NCI-H460 (cell line): ENCODE results near the gene PIGO. TPM values are rescaled to one million over a fixed set of nuclear protein-coding genes. Genes with fewer than 3 reads are reported as not detected.

ENCODE experiments used
- small RNA-seq, 2 experiments: library from RNA; depleted of rRNA; stranded (forward); fragments of <200 nt; gene quantifications; one replicate each; pipeline ENCODE3, GENCODE V24; 2014
- total RNA-seq: library from RNA; depleted of rRNA; stranded (reverse); fragments of >200 nt; shearing (Covaris generic); gene quantifications from 2 replicates; pipeline ENCODE4 v1.2.3, GENCODE V29; 2014; rRNA removed

The PIGO gene
- total RNA-seq, 1 experiment from 2014 or later, result 33.9 TPM

Small RNA genes within 50 kb of the gene (small RNA-seq; reads per million reads assigned to genes)
- gene RN7SL338P, result 0 reads per million in 2 experiments

Other genes starting within 250 kb of the PIGO start
- not detected in 2 replicates for gene PHF24, start 138.3 kb downstream of the PIGO start, total RNA-seq
- gene DNAJB5, start 106.8 kb downstream of the PIGO start, total RNA-seq, result 0.17 and 0.27 TPM in 2 replicates
- 161 and 163 TPM in 2 replicates for gene VCP, start 24.0 kb downstream of the PIGO start, total RNA-seq
- 22.6 and 25.5 TPM in 2 replicates for gene FANCG, start 16.6 kb downstream of the PIGO start, total RNA-seq
- gene STOML2, start 6.5 kb upstream of the PIGO start, total RNA-seq, result 205 and 206 TPM in 2 replicates
- gene ATOSB, start 19.3 kb upstream of the PIGO start, total RNA-seq, result 9.6 and 10.6 TPM in 2 replicates
- gene UNC13B, start 65.4 kb upstream of the PIGO start, total RNA-seq, result 7.2 and 7.7 TPM in 2 replicates